Colon (tissue), 2 donors: ENCODE data around the gene VWDE.

Source experiments
- FAIRE-seq: peaks from 2 replicates; lab custom pipeline; 2012; peaks lifted over from hg19 to GRCh38; lab: Jason Lieb, UNC
- donor health status: control.
- donor health status: control.

The VWDE gene

DNA sequence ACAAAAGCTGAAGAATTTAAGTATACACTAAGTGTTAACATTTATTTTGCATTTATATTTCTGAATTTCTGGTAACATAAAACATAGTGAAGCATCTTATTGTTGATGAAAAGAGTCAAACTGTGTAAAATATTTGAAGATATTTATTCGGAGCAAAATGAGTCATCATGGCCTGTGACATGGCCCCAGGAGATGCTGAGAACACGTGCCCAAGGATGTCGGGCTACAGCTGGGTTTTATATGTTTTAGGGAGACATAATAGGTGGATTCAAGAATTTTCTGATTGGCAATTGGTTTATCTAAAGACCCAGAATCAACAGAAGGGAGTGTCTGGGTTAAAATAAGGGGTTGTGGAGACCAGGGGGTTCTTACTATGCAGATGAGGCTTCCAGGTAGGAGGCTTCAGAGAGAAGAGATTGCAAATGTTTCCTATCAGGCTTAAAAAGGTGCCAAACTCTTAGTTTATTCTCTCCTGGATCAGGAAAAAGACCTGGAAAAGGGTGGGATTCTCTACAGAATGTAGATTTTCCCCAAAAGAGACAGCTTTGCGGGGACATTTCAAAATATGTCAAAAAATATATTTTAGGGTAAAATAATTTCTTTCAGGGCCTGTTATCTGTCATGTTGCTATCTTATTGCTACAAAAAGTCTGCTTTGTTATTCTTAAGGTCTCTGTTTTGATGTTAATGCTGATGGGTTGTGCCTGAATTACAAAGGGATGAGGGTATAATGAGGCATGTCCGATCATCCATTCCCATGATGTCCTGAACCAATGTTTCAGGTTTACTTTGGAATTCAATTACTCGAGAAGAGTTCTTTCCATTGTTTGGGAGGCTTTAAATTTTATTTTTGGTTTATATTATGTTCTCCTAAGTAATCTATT is 74.5 kb downstream of the VWDE start:
- no peak for FAIRE-seq

DNA sequence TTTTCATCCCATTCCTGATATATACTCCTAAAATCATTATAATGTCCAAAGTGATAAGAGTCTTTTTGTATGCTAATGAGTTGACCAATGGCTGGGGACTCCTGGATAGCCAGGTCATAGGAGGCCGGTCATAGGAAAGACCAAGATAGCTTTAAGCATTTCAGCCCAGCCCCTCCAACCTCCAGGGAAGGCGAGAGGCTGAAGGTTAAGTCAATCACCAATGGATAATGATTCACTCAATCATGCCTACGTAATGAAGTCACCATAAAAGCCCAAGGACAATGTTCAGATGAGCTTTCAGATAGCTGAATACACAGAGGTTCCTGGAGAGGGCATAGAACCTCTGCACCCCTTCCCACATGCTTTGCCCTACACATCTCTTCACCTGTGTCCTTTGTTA is 75.7 kb downstream of the VWDE start:
- no peak for FAIRE-seq

DNA sequence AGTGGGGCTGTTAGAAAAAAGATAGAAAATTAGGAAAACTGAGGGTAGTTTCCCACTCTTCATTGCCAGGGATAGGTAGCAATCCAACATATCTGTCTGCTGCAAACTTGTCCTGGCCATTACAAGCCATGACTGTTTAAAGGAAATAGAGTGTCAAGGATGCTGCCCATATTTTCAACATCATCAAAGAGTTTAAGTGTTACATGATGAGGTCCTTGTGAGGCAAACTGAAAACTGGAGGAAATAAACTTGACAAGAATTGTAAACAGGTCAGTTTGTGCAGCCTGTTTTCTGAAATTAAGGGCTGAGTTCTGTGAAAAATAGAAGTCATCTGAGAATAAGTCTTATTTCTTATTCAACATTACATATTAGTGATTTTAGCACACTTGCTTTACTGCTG is 78.0 kb downstream of the VWDE start:
- FAIRE-seq: no peak

DNA sequence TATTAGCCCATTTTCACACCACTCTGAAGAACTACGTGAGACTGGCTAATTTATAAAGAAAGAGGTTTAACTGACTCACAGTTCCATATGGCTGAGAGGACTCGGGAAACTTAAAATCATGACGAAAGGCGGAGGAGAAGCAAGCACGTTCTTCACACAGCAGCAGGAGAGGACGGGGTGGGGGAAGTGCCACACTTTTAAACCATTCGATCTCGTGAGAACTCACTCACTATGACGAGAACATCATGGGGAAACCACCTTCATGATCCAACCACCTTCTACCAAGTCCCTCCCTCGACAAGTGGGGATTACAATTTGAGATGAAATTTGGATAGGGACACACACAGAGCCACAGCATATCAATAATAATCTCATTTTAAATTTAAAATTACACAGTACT is 80.2 kb downstream of the VWDE start:
- FAIRE-seq: no peak

DNA sequence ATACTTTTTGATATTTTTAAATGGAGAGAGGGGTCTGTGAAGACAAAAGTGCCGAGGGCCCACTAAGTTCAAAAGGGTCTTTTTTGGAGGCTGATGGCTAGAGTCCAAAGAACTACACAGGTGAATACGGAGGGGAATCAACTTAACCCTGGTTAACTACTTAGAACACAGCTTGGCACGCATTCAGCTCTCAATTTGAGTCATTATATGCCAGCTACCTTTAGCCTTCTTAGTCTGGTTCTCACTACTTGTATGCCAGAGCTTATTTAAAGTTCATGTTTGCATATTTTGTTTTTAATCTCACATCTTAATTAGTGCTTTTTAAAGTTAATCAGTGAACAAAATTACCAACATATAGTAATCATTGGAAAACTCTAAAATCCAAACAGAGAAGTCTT is 80.8 kb downstream of the VWDE start:
- FAIRE-seq: no peak

DNA sequence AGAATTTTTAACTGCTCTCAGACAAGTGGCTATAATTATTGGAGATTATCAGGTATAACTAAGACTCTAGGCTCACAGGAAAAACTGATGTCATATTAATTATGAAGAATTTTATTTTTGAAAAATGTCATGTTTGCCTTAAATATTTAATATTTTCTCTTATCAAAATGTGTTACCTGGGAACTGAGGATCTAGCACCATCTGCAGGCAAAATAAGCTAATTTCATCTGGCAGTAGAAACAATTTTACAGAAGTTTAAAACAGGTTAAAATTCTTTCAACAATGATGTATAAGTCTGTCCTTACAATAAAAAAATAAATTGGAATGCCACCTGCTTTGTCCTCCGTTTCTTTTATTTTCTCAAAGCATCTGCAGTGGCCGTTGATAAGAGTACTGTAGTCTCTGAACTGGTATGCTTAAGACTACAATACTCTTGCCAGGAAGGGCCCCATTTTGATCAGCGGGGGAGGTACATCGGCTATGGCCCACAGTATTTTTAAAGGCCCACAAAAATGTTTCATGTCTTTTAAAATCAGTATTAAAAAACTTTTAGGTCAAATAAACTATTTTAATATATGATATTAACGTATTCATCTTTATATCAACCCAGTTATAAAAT is 81.3 kb downstream of the VWDE start:
- FAIRE-seq: peak; percentile 92

DNA sequence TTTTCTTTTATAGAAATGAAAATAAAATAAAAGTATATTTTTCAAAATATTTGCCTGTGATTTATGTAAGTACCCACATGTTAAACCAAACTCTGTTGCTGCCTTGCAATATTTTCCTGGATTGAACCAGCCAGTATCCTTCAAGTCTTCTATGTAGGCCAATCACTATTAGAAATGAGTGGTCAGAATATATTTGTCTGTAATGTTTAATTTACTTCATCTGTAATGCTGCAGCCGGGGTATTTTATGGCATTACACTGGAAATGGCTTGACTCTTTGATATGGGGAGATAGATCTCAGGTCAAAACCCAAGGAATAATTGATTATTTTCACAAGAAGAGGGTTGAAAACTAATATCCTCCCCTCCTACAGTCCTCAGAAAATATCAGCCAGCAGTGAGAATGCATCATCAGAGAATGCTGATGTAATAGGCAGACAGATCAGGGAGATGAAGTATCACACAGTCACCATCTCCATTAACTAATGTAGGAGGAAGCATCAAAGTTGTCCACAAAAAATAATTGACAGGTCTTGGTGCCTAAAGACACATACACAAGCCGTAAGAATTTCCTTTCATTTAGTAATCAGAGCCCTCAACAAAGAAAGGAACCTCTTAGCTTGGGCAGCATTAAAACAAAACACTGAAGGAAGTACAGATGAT is 82.5 kb downstream of the VWDE start:
- no peak for FAIRE-seq

DNA sequence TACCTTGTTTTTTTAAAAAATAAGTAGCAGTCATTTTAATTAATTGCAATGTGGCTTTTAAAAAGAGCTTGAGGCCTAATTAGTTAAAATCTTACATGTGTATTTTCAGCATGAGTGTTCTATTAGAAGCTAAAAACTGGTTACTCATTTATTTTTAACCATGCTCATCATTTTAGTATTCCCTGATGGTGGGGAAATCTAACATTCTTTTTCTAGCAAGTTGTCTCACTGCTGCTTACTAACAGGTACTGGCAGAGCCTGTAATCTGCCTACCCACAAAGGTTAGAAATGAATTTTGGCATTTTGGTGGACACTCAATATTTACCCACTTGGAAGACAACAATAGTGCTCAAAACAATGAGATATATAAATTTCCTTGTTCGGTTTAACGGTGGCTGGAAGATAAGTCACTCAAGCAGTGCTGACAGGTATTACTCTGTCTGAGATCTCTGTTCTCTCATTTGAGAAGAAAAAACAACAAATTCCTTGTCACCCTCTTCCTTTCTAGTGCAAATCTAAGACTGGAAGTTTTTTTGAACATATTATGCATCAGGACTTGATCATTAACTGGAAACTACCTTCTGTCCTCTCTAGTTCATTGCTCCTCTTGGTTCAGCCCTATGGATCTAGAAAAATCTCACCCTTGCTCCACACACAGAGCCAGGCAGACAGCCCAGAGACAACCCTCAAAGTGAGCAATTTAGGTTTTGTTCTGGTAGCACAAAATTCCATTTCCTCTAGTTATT is 83.3 kb downstream of the VWDE start:
- FAIRE-seq: no peak

DNA sequence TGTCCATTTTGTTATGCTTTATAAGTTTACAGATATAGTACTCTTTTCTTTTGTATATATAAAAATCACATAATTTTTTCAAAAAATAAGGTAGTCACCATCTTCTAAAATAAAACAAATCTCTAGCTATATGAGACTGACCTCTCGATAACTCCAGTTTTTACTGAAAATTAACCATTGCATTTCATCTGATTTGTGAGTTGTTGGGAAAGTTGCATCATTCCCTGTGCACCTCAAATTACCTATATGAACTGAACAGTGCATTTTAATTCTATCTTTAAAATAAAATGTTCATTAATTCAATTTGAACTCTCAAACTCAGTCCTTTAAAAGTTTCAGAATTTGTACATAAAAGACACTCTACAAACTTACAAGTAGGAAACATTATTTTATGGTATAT is 86.0 kb downstream of the VWDE start:
- FAIRE-seq: no peak

DNA sequence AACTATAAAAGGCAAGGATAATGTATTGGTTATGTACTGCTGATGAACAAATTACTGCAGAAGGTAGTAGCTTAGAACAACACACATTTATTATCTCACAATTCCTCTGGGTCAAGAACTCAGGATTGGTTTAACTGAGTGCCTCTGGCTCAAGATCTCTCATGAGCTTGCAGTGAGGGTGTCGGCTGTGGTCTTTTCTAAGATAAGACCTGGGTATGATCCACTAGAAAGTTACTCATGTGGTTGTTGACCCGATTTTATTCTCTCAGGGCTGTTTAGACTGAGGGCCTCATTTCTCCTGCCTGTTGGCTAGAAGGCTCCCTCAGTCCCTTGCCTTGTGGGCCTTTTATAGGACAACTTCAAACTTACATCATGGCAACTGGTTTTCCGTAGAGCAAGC is 86.7 kb downstream of the VWDE start:
- FAIRE-seq: no peak

DNA sequence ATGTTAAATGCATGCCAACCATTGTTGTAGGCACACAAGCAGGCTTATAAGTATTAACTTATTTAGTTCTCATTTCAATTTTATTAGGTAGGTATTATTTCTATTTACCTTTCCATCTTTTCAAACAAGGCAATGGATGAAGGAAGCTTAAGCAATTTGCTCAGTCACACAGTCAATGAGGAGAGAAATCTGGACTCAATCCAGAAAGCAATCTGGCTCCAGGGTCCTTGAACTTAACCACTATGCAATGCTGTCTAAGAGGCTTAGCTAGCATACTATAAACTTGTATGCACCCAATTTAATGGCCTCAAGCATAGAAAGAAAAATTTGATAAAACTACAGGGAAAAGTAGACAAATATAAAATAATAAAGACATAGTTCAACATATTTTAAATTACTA is 88.6 kb downstream of the VWDE start:
- no peak for FAIRE-seq

DNA sequence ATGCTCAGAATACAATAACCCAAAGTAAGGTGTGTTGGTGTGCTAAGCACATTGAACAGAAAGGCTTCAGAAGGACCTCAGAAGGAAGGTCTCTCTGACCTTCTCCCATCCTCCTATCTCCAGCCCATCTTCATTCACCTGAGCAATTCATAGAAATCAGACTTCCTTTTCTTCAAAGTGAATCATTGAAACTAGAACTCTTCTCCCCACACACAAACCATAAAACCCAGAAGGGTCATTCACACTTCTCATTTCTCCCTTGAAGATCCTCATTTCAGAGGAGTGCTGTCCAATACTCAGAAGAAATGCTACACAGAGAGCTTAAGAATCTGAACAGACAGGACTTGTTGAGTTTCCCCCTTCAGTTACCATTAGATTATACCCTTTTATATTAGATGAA is 89.5 kb downstream of the VWDE start:
- FAIRE-seq: no peak

DNA sequence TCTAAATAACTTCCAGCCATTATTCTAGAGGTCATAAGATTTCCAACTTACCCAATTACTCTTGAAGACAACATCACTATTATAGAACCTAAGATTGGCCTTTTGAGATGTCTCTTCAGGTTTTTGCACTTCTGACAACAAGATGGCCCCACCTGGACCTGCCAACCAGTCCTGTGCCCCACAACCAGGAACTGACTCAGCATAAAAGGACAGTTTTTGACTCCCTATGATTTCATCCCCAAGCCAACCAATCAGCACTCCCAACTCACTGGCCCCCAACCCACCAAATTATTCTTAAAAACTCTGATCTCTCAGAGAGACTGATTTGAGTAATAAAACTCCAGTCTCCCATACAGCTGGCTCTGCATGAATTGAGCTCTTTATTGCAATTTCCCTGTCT is 98.2 kb downstream of the VWDE start:
- FAIRE-seq: no peak

DNA sequence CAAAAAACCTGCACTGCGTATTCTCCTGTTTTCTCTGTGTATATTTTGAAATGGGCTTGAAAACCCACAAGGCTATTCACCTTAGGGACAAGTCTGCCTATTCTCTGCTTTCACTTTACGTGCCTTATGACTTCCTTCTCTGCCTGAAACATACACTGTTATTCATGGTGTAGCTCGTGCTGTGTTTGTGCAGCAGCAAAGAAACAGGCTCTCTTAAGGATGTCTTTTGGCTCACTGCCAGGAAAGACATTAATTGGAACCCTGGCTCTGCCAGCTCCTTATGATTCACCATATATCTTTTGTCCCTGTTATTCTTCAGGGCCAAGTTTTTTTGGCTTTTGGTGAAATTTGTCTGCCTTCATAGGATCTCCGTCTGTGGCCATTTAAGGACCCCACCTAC is 100.2 kb downstream of the VWDE start:
- no peak for FAIRE-seq

DNA sequence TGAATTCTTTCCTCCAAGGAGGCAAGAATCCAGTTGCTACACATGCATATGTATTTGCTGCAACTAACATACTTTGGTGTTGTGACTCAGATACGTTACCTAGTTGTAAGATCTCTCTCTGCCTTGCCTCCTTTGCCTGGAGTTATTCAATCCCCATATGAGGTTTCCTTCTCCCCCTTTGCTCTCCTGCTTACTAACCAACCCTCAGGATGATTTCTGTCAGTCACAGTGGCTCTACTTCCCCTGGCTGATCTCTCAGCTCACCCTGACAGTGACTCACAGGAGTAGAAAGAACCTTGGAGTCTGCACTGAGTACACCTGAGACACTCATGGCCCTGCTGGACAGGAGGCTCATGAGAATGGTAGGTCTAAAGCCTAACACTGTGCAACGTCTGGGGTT is 100.6 kb downstream of the VWDE start:
- no peak for FAIRE-seq

DNA sequence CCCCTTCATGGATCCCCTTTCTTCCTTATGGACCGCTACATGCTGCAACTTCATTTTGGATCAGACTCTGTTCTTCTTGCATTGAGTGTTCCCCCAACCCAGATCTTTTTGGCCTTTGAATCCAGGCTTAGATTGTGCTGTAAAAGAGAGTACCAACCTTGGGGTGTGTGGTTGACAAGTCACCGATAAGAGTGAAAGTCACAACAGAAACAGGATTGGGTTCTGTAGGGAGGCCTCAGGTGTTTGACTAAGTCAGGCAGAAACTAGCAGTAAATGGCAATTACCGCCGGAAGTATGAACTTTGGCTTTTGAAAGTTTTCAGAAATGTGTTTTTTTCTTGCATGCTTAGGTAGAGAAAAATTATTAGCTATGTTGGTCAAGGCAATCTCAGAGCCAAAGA is 103.2 kb downstream of the VWDE start:
- FAIRE-seq: no peak

DNA sequence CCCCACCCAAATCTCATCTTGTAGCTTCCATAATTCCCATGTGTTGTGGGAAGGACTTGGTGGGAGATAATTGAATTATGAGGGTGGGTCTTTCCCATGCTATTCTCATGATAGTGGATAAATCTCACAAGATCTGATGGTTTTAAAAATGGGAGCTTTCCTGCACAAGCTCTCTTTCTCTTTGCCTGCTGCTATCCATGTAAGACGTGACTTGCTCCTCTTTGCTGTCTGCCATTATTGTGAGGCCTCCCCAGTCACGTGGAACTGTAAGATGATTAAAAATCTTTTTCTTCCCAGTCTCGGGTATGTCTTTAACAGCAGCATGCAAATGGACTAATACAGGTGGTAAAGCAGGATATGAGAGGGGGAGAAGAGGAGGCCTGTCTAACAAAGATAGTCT is 104.3 kb downstream of the VWDE start:
- no peak for FAIRE-seq

DNA sequence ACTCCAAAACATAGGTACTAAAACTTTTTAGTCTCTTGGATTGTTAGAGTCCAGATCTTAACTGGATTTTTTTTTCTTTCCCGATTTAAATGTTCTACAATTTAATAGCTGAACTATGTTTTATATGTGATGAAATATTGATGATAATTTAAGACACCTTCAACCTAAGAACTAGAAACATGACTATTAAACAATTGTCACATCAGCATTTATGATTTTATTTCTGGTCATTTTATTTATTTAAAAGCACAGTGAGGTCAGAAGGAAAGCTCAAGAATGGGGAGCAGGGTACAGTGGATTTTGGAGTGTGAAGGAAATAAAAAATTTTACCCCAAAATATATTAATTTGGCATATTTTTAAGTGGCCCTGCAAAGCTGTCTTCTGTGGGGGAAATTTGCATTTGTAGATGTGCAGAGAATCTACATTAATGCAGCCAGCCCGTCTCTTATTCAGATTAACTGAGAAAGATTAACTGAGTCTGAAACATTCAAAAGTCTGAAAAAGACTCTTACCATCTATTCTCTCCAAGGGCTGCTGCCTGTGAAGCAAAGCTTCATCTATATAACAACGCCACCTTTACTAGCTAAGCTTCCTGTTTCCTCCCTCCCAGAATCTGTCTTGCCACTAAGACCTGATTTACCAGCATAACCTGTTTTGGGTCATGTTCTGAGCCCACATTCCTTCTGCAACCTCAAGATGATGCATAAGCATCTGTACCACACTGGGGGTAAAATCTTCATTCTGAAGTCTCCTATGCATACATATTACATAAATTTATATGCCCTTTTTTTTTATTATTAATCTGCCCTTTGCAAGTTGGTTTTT is 106.2 kb downstream of the VWDE start:
- no peak for FAIRE-seq

DNA sequence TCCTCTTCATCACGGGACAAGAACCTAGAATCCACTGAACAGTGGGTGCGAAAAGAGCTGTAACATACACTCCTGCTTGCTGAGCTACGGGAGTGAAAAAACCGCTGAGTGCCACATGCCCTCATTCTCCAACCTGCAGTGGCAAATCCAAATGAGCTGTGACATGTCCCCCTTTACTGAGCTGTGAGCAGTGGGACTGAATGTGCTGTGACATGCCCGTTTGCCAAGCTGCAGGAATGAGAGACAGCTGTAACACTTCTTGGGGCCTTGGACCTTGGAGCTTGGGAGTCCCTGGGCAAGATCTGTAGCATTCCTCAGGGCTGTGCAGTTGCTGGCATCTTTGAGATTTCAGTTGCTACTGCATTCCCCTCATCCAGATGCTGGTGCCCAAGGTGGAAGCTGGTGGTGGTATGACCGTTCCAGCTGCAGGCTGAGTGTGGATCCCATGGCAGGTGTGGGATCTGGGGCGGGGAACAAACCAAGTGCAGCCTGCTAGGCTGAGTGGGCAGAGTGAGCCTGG is 107.6 kb downstream of the VWDE start:
- no peak for FAIRE-seq

DNA sequence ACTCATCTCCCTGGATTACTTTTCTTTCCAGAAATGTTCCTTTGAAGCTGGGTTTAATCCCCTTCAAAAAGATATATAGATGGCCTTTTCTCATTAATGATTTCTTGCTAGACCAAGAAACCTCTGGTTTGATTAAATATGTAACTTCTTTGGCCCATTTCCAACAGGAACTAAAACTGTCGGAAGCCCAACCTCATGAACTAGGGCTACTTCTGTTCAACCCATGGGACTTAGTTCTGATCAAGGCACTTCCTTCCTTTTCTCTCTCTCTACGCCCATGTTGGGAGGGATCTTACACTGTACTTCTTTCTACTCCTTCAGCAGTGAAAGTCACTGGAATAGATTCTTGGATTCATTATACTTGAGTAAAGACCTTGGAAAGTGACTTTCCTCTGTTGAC is 109.0 kb downstream of the VWDE start:
- FAIRE-seq: no peak

DNA sequence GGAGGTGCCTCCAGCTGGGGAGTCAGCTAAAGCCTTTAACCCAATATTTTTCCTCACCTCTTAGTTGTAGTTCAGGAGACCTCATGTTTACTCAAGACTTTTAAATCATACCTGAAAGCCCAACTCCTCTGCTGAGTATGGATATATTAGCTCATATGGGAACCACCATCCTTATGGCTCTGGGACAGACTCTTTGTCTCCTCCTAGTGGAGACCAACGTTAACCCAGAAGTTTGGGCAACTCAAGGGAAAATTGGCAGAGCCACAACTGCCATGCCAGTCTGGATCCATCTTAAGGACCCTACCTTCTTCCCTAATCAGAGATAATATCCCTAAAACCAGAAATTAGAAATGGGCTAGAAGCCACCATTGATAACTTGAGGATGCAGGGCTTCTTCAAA is 111.8 kb downstream of the VWDE start:
- no peak for FAIRE-seq

DNA sequence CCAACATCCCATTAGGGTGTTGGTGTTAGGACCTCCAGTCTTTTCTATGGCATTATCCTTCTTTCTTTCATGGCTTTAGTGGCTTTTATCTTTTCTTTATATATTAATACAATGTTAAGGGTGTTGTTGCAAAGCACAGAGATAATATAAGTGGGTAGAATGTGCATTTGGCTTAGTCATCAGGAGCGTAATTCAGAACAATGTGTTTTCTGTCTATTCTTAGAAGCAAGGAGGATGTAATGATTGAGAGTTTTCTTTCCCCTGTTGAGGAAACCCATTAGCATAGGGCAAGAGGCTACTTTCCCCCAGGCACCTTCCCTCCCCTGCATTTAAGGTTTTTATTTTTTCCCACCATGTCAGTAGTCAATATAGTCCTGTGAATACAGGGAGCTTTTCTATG is 112.9 kb downstream of the VWDE start:
- FAIRE-seq: no peak
